ENCODE data around the gene EPHA8. TPM values are rescaled to one million over a fixed set of nuclear protein-coding genes. Genes with fewer than 3 reads are reported as not detected.

The EPHA8 gene
- polyA plus RNA-seq, 1 experiment, result not detected

DNA sequence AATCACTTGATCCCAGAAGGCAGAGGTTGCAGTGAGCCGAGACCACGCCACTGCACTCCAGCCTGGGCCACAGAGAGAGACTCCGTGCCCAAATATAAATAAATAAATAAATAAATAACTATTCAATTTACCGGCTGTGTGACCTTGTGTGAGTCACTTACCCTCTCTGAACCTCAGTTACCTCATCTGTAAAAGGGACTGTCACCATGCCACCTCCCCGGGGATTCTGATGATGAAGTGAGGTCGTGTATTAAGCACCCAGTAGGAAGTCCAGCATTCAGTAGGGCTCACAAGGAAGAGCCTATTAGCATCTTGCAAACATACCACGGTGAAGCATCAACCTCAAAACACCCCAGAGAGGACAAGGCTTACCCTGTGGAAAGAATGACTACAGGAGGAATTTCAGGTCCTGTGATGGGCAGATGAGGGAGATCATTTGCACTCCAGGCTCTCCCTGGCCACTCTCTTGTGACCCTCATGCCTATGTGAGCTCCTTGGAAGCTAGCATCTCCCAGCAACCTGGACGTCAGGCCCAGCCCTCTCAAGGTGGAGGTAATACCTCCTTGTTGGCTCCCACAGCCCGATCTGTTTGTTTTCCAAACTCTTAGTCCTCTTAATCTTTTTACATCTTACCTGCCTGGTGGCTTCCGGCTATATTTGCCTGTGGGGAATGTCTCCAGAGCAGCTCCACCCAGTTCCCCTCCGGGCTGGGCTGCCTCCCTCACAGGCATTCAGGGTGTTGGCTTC is 65.6 kb downstream of the EPHA8 start:
- H3K9me3 ChIP-seq (ENCODE audit: control insufficient read depth, insufficient read depth, low read length), result no peaks in the 10 kb centered on the region
- ChIA-PET CTCF (interaction anchor here (0.7 kb wide), 1 partner anchor 35 kb away, joined by 7 read pairs; no protein-coding TSS in a partner anchor), POLR2A (no interaction called here)
- TF ChIP-seq, protein P1, sequence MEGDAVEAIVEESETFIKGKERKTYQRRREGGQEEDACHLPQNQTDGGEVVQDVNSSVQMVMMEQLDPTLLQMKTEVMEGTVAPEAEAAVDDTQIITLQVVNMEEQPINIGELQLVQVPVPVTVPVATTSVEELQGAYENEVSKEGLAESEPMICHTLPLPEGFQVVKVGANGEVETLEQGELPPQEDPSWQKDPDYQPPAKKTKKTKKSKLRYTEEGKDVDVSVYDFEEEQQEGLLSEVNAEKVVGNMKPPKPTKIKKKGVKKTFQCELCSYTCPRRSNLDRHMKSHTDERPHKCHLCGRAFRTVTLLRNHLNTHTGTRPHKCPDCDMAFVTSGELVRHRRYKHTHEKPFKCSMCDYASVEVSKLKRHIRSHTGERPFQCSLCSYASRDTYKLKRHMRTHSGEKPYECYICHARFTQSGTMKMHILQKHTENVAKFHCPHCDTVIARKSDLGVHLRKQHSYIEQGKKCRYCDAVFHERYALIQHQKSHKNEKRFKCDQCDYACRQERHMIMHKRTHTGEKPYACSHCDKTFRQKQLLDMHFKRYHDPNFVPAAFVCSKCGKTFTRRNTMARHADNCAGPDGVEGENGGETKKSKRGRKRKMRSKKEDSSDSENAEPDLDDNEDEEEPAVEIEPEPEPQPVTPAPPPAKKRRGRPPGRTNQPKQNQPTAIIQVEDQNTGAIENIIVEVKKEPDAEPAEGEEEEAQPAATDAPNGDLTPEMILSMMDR (IDR thresholded peaks at IDR 0.05; ENCODE audit: low read depth, low read length), result no peak
- peaks cover 44% of the 10 kb centered on the region for H3K27me3 ChIP-seq (ENCODE audit: control insufficient read depth, insufficient read depth, low read length)
- H3K27ac ChIP-seq (ENCODE audit: low read depth, low read length), result no peak overlapping the region
- DNase-seq (ENCODE audit: low read depth, low spot score), result no peak
- no peak overlapping the region for H3K4me3 ChIP-seq (ENCODE audit: low read depth, low read length)

DNA sequence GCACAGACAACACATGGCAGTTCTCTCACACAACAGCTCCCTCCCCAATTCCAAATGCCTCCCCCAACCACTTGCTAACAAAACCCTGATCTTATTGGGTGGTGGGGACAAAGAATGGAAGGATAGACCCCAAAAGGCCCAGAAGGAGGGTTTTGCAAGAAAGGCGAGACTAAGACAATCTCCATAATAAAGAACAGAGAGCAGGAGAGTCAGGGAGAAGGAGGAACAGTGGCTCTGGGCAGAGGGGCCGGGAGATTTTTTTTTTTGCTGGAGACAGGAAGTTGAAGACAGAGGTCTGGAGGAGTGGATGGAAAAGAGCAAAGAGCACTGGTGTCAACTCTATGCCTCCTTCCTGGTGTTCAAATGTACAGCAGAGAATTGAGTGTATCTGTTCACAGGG is 66.6 kb downstream of the EPHA8 start:
- Histone ChIP-seq H3K9me3 (ENCODE audit: control insufficient read depth, insufficient read depth, low read length) (peaks cover 3% of the 10 kb centered on the region; the same call in 1 of the 2 replicates), H3K27me3 (ENCODE audit: control insufficient read depth, insufficient read depth, low read length) (peaks cover 49% of the 10 kb centered on the region), H3K27ac (ENCODE audit: low read depth, low read length) (no peak overlapping the region), H3K4me3 (ENCODE audit: low read depth, low read length) (no peak overlapping the region)
- TF ChIP-seq, protein P1 (IDR thresholded peaks at IDR 0.05; ENCODE audit: low read depth, low read length), result no peak
- ChIA-PET POLR2A (no interaction called here), CTCF (no interaction called here)
- no peak for DNase-seq (ENCODE audit: low read depth, low spot score)

DNA sequence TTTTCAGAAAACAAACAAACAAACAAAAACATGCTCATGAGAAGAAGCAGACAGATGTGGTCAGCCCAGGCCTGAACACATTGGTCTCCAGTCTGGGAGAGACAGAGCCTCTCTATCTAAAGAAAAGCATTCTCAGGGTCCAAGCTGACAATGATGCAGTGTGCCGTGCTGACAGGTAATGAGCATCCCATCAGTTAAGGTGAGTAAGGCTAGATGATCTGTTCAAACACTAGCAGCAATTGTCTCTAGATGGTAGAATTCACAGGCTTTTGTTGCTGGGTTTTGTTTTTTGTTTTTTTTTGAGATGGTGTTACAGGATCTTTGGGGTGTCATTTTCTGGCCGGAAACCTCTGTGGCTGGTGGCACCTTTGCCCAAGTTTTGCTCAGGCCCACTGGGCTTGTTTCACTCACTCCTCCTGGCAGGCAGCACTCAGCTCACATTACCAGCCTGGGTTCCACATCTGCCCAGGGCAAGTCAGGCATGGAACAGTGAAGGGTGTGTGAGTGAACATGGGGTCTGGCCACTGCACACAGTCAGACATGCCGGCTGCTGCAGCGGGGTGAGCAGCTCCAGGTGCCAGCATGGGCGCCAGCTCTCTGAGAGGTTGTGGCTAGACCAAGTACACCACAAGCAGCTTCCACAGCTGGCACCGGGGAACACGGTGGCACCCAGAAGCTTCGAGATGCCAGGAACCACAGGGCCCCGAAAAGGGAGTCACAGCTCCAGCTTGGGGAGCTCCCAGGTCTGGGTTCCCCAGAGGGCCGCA is 70.6 kb downstream of the EPHA8 start:
- ChIA-PET CTCF (interaction anchor here (1.0 to 2.4 kb wide), 2 partner anchors 8 to 214 kb away, joined by 4 to 11 read pairs; no protein-coding TSS in a partner anchor), POLR2A (no interaction called here)
- TF ChIP-seq, protein P1 (IDR thresholded peaks at IDR 0.05; ENCODE audit: low read depth, low read length), result no peak
- Histone ChIP-seq H3K9me3 (ENCODE audit: control insufficient read depth, insufficient read depth, low read length) (peaks cover 4% of the 10 kb centered on the region; the same call in 1 of the 2 replicates), H3K27me3 (ENCODE audit: control insufficient read depth, insufficient read depth, low read length) (peaks cover 41% of the 10 kb centered on the region), H3K27ac (ENCODE audit: low read depth, low read length) (no peak overlapping the region), H3K4me3 (ENCODE audit: low read depth, low read length) (no peak overlapping the region)
- no peak for DNase-seq (ENCODE audit: low read depth, low spot score)

DNA sequence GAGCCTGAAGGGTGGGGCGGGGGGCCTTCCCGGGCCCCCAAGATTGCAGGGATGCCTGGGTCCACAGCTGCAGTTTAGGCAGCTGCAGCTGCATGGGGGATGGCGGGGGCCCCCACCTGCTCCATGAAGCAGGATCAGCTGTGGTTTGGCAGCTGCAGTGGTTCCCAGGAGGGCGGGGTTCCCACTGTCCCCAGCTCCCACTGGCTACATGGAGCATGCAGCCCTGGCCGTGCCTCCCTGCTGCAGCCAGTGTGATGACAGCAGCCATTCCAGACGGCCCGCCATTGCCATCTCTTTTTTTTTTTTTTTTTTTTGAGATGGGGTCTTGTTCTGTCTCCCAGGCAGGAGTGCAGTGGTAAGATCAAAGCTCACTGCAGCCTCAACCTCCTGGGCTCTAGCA is 72.1 kb downstream of the EPHA8 start:
- TF ChIP-seq, protein P1 (IDR thresholded peaks at IDR 0.05; ENCODE audit: low read depth, low read length), result no peak
- no peak overlapping the region for H3K4me3 ChIP-seq (ENCODE audit: low read depth, low read length)
- DNase-seq (ENCODE audit: low read depth, low spot score), result no peak
- no peak overlapping the region for H3K27ac ChIP-seq (ENCODE audit: low read depth, low read length)
- peaks cover 4% of the 10 kb centered on the region; the same call in 1 of the 2 replicates for H3K9me3 ChIP-seq (ENCODE audit: control insufficient read depth, insufficient read depth, low read length)
- H3K27me3 ChIP-seq (ENCODE audit: control insufficient read depth, insufficient read depth, low read length), result peaks cover 26% of the 10 kb centered on the region
- CTCF ChIA-PET, result no interaction called here
- POLR2A ChIA-PET, result no interaction called here

DNA sequence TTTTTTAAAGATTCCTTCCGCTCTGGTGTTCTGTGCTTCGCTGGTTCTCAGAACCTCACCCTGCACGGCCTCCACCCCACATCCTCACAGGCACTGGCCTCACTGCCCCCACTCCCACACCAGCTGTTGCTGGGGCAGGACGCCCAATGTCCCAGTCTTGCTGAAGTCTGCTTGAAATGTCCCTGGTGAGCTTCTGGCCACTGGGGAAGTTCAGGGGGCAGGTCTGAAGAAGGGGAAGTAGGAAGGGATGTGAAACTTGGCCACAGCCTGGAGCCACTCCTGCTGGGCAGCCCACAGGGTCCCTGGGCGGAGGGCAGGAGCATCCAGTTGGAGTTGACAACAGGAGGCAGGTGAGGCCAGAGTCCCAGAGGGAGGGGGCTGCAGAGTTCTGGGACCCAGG is 73.1 kb downstream of the EPHA8 start, which contains the start of gene C1QA:
Gene C1QA, plus strand, starts transcription at position 276 of the 400 bp plus-strand sequence. CDS start 989 bp downstream, outside the sequence.
- no peak for DNase-seq (ENCODE audit: low read depth, low spot score)
- Histone ChIP-seq H3K27me3 (ENCODE audit: control insufficient read depth, insufficient read depth, low read length) (peaks cover 27% of the 10 kb centered on the region), H3K27ac (ENCODE audit: low read depth, low read length) (no peak within 1 kb of the TSS), H3K9me3 (ENCODE audit: control insufficient read depth, insufficient read depth, low read length) (peaks cover 4% of the 10 kb centered on the region; the same call in 1 of the 2 replicates), H3K4me3 (ENCODE audit: low read depth, low read length) (no peak within 1 kb of the TSS)
- ChIA-PET POLR2A (no interaction called here), CTCF (interaction anchor here (0.6 to 1.1 kb wide), 2 partner anchors 216 to 220 kb away, joined by 3 to 10 read pairs; no protein-coding TSS in a partner anchor)
- TF ChIP-seq, protein P1 (IDR thresholded peaks at IDR 0.05; ENCODE audit: low read depth, low read length), result no peak
